Measurements from ENCODE around the gene BHMT. TPM values are rescaled to one million over a fixed set of nuclear protein-coding genes. Genes with fewer than 3 reads are reported as not detected.
A peak's percentile ranks its signal among the peaks of the same experiment; 100 is the strongest.
"Not testable (repeated sequence)": the region's sequence is repeated elsewhere in the genome, so short reads cannot be mapped to it uniquely, and the experiment has no call there.

The BHMT gene
- total RNA-seq, 1 experiment from 2014 or later = not detected

- DNase-seq (ENCODE audit: low read depth) = no peak
These were observed 1.8 kb upstream of the BHMT start for GRCh38 chr5:79109527-79110492.

- DNase-seq (ENCODE audit: low read depth) = no peak
These were observed 522 bp downstream of the BHMT start for GRCh38 chr5:79111960-79112702.

- DNase-seq (ENCODE audit: low read depth) = no peak
These were observed 1.1 kb downstream of the BHMT start for GRCh38 chr5:79112703-79113058.

- no peak for DNase-seq (ENCODE audit: low read depth)
These were observed 7.9 kb downstream of the BHMT start for GRCh38 chr5:79119486-79119885.

GRCh38 chr5:79120221-79120620 is 8.6 kb downstream of the BHMT start:
- DNase-seq (ENCODE audit: low read depth) = peak; percentile 17

GRCh38 chr5:79122973-79123372 is 11.4 kb downstream of the BHMT start:
- no peak for DNase-seq (ENCODE audit: low read depth)

GRCh38 chr5:79124607-79125006 is 13.0 kb downstream of the BHMT start:
- DNase-seq (ENCODE audit: low read depth) = no peak

GRCh38 chr5:79130781-79131180 is 19.2 kb downstream of the BHMT start:
- no peak for DNase-seq (ENCODE audit: low read depth)

GRCh38 chr5:79133121-79133656 is 21.6 kb downstream of the BHMT start:
- DNase-seq (ENCODE audit: low read depth) = peak; percentile 46

- DNase-seq (ENCODE audit: low read depth) = peak; percentile 79
These were observed 22.2 kb downstream of the BHMT start for GRCh38 chr5:79133657-79134451.

GRCh38 chr5:79135790-79136553 is 24.4 kb downstream of the BHMT start:
- no peak for DNase-seq (ENCODE audit: low read depth)

- DNase-seq (ENCODE audit: low read depth) = no peak
These were observed 25.0 kb downstream of the BHMT start for GRCh38 chr5:79136618-79137017.

- DNase-seq (ENCODE audit: low read depth) = no peak
These were observed 28.9 kb downstream of the BHMT start for GRCh38 chr5:79140553-79140952.

- peak; percentile 66 for DNase-seq (ENCODE audit: low read depth)
These were observed 32.2 kb downstream of the BHMT start for GRCh38 chr5:79143684-79144379.

GRCh38 chr5:79147076-79147475 is 35.5 kb downstream of the BHMT start:
- no peak for DNase-seq (ENCODE audit: low read depth)

- no peak for DNase-seq (ENCODE audit: low read depth)
These were observed 37.8 kb downstream of the BHMT start for GRCh38 chr5:79149433-79149832.

- no peak for DNase-seq (ENCODE audit: low read depth)
These were observed 40.5 kb downstream of the BHMT start for GRCh38 chr5:79151942-79152671.

- DNase-seq (ENCODE audit: low read depth) = no peak
These were observed 45.7 kb downstream of the BHMT start for GRCh38 chr5:79157305-79157704.

- DNase-seq (ENCODE audit: low read depth) = not testable (repeated sequence)
These were observed 50.0 kb downstream of the BHMT start for GRCh38 chr5:79161647-79162046.
